ENCODE results near the gene ARL4C.

The ARL4C gene

DNA sequence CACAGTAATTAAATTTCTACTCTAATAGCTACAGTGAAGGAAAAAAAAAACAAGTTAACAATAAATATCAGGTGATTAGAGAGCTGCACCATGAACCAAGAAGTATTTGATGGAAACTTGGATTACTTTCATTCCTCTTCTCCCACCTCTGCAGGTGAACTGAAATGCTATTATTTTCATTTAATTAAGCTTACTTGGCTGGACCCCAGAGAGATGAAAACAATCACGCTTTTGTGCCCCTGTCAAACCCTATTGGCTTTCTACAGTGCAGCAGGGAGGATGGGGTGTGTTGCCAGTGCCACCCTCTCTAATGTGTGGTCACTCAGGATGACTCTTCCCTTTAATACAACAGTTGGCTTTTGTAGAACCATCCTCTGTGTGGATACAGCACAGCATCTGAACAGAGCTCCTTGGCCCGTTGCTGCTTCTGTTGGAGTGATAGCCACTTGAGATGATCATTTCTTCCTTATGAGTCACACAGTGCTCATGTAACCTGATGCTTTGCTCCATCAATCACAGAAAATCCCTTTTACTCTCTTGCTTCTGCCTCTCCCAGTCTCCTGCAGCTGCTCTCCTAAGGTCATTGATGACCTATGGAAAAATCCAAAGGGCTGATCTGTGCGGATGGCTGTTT is 5.5 kb upstream of the ARL4C start:
- no peak overlapping the region for H3K4me2 ChIP-seq

DNA sequence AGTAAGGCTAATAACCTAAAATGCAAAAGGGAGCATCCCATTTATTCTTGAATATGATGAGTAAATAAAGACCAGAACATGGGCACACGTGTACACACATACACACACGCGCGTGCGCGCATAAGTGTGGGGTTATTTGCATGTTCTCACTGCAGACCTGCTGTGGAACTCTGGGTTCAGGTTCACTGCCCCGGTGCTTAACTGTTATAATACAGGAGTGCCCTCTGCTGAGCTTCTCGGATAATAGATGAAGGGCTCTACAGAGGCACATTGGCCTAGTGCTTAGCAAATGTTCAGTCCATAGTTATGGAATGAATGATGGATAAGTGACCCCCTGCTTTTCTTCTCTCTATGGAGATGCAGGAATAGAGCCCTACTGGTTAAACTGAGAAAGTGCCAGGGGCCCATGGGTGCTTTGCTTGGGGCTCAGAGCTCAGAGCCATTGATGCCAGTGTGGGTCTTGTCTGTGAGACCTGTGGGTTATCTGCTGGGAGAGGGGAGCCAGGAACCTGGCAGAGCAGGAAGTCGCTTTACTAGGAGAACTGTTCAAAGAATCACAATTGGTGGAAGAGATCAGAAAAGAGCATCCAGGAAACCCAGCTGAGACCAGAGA is 3.6 kb upstream of the ARL4C start:
- H3K9ac ChIP-seq = peak overlapping the region; percentile 6; the same call in 1 of the 2 replicates
- peaks cover 13% of the 10 kb centered on the region for H4K20me1 ChIP-seq
- peak overlapping the region; percentile 94 for H3K4me2 ChIP-seq
- TF ChIP-seq Cebpa-rat (IDR thresholded peaks at IDR 0.05) = no peak
- H3K27me3 ChIP-seq = no peaks in the 10 kb centered on the region
- H3K4me3 ChIP-seq = no peak overlapping the region
- no peaks in the 10 kb centered on the region; the same call in 1 of the 2 replicates for H3K9me3 ChIP-seq
- H3K36me3 ChIP-seq = peaks cover 8% of the 10 kb centered on the region
- H3K4me1 ChIP-seq = peaks cover 38% of the 10 kb centered on the region
- no peak overlapping the region; the same call in 1 of the 2 replicates for H3K27ac ChIP-seq

More for the DNA sequence above, 5.5 kb upstream of the ARL4C start:
- peaks cover 47% of the 10 kb centered on the region for H3K4me1 ChIP-seq
- no peak overlapping the region for H3K9ac ChIP-seq
- no peaks in the 10 kb centered on the region for H3K36me3 ChIP-seq
- H4K20me1 ChIP-seq = no peaks in the 10 kb centered on the region
- TF ChIP-seq Cebpa-rat (IDR thresholded peaks at IDR 0.05) = no peak
- no peak overlapping the region for H3K4me3 ChIP-seq
- no peak overlapping the region for H3K27ac ChIP-seq
- no peaks in the 10 kb centered on the region for H3K27me3 ChIP-seq
- H3K9me3 ChIP-seq = no peaks in the 10 kb centered on the region

DNA sequence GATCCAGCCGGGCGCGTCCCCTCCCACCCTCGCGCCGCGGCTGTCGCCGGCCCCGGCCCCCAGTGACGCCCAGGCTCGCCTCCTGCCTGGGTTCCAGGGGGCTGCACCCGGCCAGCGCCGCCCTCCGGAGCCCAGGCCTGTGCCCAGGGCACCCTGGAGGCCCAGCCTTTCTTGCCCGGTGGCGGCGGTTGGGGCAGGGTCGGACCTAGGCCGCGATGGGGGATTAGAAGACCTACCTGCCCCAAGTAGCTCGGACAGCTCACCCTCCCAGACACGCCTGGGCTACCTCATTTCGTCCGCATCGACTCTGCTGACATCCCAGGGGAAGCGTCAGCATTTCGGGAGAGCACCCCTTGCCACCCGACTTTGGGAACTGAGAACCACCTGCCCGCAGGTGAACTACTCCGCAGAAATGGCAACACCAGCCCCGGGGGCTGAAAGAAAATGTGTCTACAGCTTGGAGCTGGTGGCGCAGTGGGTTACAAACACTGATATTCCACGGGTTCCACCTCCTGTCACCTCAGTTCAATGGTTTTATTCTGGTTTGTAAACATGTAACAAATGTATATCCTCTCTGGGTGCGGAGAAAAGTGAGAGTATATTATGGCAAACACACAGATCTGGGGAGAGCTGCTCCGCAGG is 834 bp upstream of the ARL4C start:
- peak overlapping the region; percentile 94 for H3K4me2 ChIP-seq

DNA sequence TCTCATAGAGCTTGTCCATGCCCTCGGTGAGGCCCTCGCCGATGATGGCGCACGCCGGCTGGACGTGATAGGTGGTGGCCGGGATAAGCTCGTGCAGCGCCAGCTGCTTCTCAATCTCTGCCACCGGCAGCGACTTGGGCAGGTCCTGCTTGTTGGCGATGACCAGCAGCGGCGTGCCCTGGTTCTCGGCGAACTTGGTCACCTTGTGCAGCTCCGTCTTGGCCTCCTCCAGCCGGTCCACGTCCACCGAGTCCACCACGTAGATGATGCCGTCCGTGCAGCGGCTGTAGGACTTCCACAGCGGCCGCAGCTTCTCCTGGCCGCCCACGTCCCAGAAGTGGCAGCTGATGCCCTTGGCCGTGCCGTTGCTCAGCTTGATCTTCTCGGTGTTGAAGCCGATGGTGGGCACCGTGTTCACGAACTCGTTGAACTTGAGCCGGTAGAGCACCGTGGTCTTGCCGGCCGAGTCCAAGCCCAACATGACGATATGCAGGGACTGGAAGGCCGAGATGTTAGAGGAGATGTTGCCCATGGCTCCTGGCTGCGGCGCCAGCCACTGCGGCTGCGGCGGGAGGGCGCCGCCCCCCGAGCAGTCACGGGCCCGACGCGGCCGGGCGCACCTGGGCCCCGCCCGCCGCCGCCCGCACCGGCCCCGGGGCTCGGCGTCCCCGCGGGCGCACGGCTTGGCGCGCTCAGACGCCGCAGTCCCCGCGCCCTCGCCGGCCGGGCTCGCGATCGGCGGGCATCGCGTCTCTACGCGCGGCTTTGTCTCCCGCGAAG is 636 bp downstream of the ARL4C start:
- peak overlapping the region; percentile 84 for H3K4me3 ChIP-seq
- peaks cover 4% of the 10 kb centered on the region; the same call in 1 of the 2 replicates for H3K9me3 ChIP-seq
- peaks cover 55% of the 10 kb centered on the region for H4K20me1 ChIP-seq
- H3K4me2 ChIP-seq = peak overlapping the region; percentile 98
- TF ChIP-seq Cebpa-rat (IDR thresholded peaks at IDR 0.05) = no peak
- no peaks in the 10 kb centered on the region for H3K27me3 ChIP-seq
- H3K36me3 ChIP-seq = peaks cover 50% of the 10 kb centered on the region
- peak overlapping the region; percentile 94 for H3K27ac ChIP-seq
- H3K4me1 ChIP-seq = peaks cover 54% of the 10 kb centered on the region
- H3K9ac ChIP-seq = peak overlapping the region; percentile 95

More for the DNA sequence above, 834 bp upstream of the ARL4C start:
- Histone ChIP-seq H3K36me3 (peaks cover 36% of the 10 kb centered on the region), H3K27ac (peak overlapping the region; percentile 90), H3K9ac (peak overlapping the region; percentile 82), H3K27me3 (no peaks in the 10 kb centered on the region), H4K20me1 (peaks cover 41% of the 10 kb centered on the region), H3K9me3 (peaks cover 4% of the 10 kb centered on the region; the same call in 1 of the 2 replicates), H3K4me3 (peak overlapping the region; percentile 67), H3K4me1 (peaks cover 39% of the 10 kb centered on the region)
- TF ChIP-seq Cebpa-rat (IDR thresholded peaks at IDR 0.05) = no peak

DNA sequence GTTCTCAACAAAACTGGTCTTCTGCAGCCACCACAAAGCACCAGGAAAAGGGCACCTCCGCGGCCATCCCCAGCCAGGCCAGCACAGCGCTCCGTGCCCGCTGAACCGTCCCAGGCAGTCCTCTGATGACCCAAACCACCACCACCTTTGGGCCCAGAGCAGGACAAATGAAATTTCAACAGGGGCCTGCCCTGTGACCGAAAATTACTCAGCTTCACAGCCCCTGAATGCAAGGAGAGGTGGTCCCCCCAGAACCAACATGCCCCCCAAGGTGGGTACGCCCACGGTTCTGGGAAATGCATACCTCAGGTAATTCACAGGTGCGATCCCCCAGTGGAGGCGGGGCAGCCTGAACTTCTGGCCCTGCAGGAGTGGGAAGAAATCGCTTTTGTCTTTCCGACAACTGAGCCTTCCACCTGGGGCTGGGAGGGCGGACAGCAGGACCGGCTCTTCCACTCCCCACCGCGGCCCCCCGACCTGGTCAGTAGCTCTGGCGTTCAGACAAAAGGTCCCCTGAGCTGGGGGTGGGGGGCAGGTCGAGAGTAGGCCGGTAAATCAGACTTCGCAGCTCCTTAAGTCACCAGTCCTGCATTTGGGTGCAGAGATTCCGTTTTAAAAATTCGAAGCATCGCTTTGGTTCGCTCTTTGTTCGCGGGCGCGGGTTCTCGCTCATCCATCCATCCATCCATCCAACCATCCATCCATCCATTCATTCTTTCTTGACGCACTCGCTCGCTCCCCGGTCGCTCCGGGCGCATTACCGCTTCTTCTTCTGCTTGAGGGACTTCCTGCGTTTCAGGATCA is 1.4 kb downstream of the ARL4C start:
- peaks cover 58% of the 10 kb centered on the region for H3K36me3 ChIP-seq
- TF ChIP-seq Cebpa-rat (IDR thresholded peaks at IDR 0.05) = no peak
- H3K4me1 ChIP-seq = peaks cover 54% of the 10 kb centered on the region
- peak overlapping the region; percentile 84 for H3K4me3 ChIP-seq
- peaks cover 4% of the 10 kb centered on the region; the same call in 1 of the 2 replicates for H3K9me3 ChIP-seq
- peak overlapping the region; percentile 94 for H3K27ac ChIP-seq
- H4K20me1 ChIP-seq = peaks cover 63% of the 10 kb centered on the region
- no peaks in the 10 kb centered on the region for H3K27me3 ChIP-seq
- peak overlapping the region; percentile 95 for H3K9ac ChIP-seq
- peak overlapping the region; percentile 98 for H3K4me2 ChIP-seq

DNA sequence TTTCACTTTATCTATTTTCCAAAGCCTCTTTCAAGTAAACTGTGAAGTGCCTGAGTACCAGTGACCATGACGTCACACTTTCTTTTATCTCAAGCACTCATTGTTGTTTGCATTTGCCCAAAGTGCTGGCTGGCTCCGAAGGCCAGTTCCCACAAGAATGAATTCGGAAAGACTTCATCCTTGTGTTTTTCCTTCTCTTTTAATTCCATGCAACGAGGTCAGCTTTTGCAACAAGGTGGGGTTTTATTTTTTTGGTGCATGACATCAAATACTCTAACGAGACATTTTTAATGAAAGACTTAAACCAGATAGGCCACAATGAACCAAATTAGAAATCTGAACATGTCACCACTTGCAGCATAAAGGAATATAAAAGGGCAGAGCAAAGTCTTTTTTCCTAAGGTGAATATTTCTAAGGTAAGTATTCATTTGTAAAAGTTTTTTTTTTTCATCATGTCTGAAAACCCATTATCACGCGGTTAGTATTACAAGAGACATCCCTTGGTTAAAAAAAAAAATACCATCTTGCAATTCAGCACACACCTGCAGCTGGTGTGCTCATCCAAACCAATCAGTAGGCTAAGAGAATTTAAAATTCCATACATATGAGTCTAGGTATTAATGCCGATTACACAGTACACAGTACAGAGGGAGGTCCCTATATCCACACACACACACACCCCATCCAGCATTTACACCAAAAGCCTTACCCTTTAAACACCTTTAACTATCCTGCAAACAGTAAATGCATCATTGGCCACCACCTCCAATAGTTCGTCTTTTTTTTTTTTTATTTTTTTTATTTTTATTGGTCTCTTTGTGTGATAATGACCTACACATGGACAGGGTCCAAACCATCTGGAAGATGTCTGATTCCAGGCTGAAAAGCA is 2.3 kb downstream of the ARL4C start:
- Histone ChIP-seq H3K4me3 (peak overlapping the region; percentile 84), H4K20me1 (peaks cover 72% of the 10 kb centered on the region), H3K9ac (peak overlapping the region; percentile 95), H3K27ac (peak overlapping the region; percentile 94), H3K4me2 (peak overlapping the region; percentile 98), H3K36me3 (peaks cover 67% of the 10 kb centered on the region), H3K27me3 (no peaks in the 10 kb centered on the region), H3K9me3 (peaks cover 4% of the 10 kb centered on the region; the same call in 1 of the 2 replicates), H3K4me1 (peaks cover 54% of the 10 kb centered on the region)
- no peak for TF ChIP-seq Cebpa-rat (IDR thresholded peaks at IDR 0.05)

DNA sequence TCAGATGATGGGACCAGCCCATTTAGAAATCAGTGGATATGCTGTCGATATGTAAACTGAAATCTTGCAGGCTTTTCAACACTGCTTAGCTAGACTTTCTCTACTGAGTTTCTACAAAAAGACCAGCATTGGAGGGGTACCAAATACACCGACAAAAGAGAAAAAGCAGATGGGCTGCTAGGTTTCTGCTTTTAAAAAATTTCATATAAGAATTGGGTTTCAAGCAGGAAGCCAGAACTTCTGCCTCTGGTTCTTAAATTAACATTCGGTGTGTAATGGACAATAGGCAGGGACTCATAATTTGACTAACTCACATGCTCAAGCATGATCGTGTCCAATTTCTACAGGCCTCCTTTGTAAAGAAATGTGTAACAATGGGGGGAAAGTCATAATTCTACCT is 3.1 kb downstream of the ARL4C start:
- Histone ChIP-seq H3K9ac (peak overlapping the region; percentile 95), H3K9me3 (peaks cover 4% of the 10 kb centered on the region; the same call in 1 of the 2 replicates), H3K27ac (peak overlapping the region; percentile 94), H3K4me1 (peaks cover 54% of the 10 kb centered on the region), H4K20me1 (peaks cover 80% of the 10 kb centered on the region), H3K4me2 (peak overlapping the region; percentile 98), H3K4me3 (peak overlapping the region; percentile 84), H3K36me3 (peaks cover 75% of the 10 kb centered on the region), H3K27me3 (no peaks in the 10 kb centered on the region)
- no peak for TF ChIP-seq Cebpa-rat (IDR thresholded peaks at IDR 0.05)

All from BLaER1 (cell line).